Measurements from ENCODE around the gene GATD1. TPM values are rescaled to one million over a fixed set of nuclear protein-coding genes. Genes with fewer than 3 reads are reported as not detected.

Gene GATD1
- total and polyA plus RNA-seq, 2 experiments from 2014 or later = 39.3 to 51.0 TPM

GRCh38 chr11:802018-802617 is 24.8 kb upstream of the GATD1 start (continued):
- no peak for TF ChIP-seq ZNF114 (CRISPR knock-in tag; IDR thresholded peaks at IDR 0.05)

GRCh38 chr11:801097-801780 is 24.0 kb upstream of the GATD1 start:
- ATAC-seq = no peak
- H3K4me3 Mint-ChIP-seq = no peak overlapping the region
- H3K36me3 Mint-ChIP-seq (ENCODE audit: low read depth) = peaks cover 2% of the 10 kb centered on the region; the same call in 1 of the 3 replicates
- Histone ChIP-seq H3K79me2 (replicated peaks; ENCODE audit: insufficient read depth) (no peaks in the 10 kb centered on the region; the same call in 1 of the 2 replicates), H3K9me2 (ENCODE audit: insufficient read depth) (no peaks in the 10 kb centered on the region), H4K20me1 (replicated peaks; ENCODE audit: insufficient read depth) (no peaks in the 10 kb centered on the region), H3K27me3 (ENCODE audit: insufficient read depth) (no peaks in the 10 kb centered on the region), H2AFZ (no peak overlapping the region), H3K4me2 (no peak overlapping the region), H3K27ac (ENCODE audit: low read depth) (no peak overlapping the region), H3K4me3 (no peak overlapping the region), H3F3A (replicated peaks; ENCODE audit: low read depth) (peaks cover 20% of the 10 kb centered on the region; the same call in 1 of the 2 replicates), H3K36me3 (ENCODE audit: insufficient read depth) (no peaks in the 10 kb centered on the region), H3K4me1 (ENCODE audit: insufficient read depth) (peaks cover 15% of the 10 kb centered on the region; the same call in 1 of the 2 replicates)
- H3K27ac Mint-ChIP-seq = no peak overlapping the region
- no peak for DNase-seq (ENCODE audit: low spot score)
- H3K9me3 Mint-ChIP-seq = no peaks in the 10 kb centered on the region
- H3K4me1 Mint-ChIP-seq = peaks cover 12% of the 10 kb centered on the region; the same call in 2 of the 3 replicates
- H3K27me3 Mint-ChIP-seq (ENCODE audit: insufficient read depth, low read depth, poor library complexity) = peaks cover 11% of the 10 kb centered on the region
- TF ChIP-seq NANOG (IDR thresholded peaks at IDR 0.05; ENCODE audit: borderline replicate concordance) (no peak), CREB1 (CRISPR knock-in tag; IDR thresholded peaks at IDR 0.05; ENCODE audit: low read depth) (no peak), STAT1 (IDR thresholded peaks at IDR 0.05; ENCODE audit: unreplicated experiment) (no peak), ETS1 (IDR thresholded peaks at IDR 0.05) (no peak), JUNB (IDR thresholded peaks at IDR 0.05; ENCODE audit: unreplicated experiment) (no peak), REST (IDR thresholded peaks at IDR 0.05; ENCODE audit: unreplicated experiment) (no peak), EZH2phosphoT487 (IDR thresholded peaks at IDR 0.05; ENCODE audit: unreplicated experiment) (no peak), ZNF462 (CRISPR knock-in tag; IDR thresholded peaks at IDR 0.05) (no peak), POLR2AphosphoS5 (IDR thresholded peaks at IDR 0.05; ENCODE audit: low read depth) (no peak), CTCF (conservative IDR thresholded peaks at IDR 0.05; ENCODE audit: low read depth in 2 of 2) (no peak), EZH2 (IDR thresholded peaks at IDR 0.05; ENCODE audit: low read depth, unreplicated experiment) (no peak)

Measured in GM23338 (cell line).